HG03558 (cell line): ENCODE data around the gene KCNA3.
"Not testable (repeated sequence)": the region's sequence is repeated elsewhere in the genome, so short reads cannot be mapped to it uniquely, and the experiment has no call there.

Experiments used
- ATAC-seq: cut with Tn5 transposase; IDR thresholded peaks from one replicate; pipeline ENCODE4 v1.9.1; 2021; ENCODE audit warnings: moderate number of reproducible peaks; ENCODE audit not compliant: unreplicated experiment; ENCODE audit errors: extremely low read depth

KCNA3 gene

DNA sequence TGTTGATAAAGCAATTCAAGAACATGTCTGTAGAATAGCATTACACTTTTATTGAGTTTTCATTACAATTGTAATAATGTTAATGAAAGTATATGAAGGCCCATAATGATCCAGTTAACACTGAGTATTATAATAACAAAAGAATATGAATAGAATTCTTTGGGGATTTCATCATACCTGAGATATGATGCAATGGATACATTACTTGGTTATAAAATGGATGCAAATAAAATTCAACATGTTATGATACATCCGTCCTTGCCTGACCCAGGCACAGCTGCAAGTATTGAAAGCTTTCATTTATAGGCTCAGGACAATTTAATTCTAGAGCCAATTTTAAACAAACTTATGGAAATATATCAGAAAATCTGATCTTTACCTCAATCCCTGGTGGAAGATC, 8.2 kb upstream of the KCNA3 start:
- ATAC-seq, result no peak

DNA sequence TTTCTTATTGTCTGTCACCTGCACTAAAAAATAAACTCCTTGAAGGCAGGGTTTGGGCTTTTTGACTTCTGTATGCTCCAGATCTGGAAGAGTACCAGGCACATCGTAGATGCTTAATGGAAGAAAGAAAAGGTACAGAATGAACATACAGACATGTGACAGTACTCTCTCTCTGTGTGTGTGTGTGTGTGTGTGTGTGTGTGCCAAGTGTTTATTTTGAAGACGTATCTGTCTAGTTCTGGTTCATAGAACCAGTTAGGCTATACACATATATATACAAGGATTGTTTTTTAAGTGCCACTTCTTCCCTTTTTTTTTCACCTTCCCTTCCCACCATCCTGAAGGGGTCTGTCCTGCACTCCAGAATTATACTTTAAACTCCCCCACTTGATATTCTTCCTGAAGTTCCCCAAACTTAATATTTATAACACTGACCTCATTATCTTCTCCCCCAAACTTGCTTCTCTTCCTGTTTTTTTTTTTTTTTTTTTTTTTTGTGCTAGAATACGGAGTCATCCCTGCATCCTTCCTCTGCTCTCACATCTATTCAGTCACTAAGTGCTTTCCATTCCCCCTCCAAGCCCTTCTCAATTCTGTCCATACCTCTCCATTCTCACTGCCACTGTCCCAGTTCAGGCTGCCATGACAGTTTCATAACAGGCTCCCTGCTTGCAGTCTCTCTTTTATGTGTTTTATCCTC, 5.4 kb upstream of the KCNA3 start:
- no peak for ATAC-seq

DNA sequence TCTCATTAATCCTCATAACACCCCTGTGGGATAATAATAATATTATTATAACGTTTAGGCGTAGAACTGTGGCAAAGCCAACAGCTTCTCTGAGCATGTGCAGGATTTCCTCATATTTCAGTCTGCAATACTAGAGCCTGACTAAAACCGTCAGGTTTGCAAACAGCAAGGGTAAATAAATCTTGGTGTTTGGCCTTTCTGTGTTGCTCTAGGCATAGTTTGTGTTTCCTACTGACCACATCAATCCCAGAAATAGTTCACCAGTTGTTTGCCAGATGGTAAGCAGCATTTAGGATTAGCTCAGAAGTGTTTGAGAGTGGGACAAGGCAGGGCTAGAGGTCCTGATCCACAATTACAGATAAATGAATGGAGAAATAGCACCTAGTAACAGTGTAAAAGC, 2.8 kb upstream of the KCNA3 start:
- no peak for ATAC-seq

DNA sequence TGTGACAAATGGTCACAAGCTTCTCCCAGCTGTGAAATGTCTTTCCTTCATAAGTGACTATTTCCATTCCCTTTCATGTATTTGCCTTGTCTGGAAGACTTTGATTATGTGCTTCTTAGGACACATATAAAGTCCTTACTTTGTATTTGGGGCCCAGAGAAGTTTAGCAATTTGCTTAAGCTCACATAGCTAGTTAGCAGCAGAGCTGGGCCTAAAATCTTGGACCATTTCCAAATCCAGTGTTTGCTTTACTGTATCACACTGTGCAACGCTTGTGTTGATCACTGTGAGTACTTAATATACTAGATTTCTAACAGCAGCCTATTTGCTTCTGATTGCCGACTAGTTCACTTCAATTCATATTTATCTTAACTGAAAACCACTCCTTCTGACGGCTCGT, 2.2 kb upstream of the KCNA3 start:
- no peak for ATAC-seq

DNA sequence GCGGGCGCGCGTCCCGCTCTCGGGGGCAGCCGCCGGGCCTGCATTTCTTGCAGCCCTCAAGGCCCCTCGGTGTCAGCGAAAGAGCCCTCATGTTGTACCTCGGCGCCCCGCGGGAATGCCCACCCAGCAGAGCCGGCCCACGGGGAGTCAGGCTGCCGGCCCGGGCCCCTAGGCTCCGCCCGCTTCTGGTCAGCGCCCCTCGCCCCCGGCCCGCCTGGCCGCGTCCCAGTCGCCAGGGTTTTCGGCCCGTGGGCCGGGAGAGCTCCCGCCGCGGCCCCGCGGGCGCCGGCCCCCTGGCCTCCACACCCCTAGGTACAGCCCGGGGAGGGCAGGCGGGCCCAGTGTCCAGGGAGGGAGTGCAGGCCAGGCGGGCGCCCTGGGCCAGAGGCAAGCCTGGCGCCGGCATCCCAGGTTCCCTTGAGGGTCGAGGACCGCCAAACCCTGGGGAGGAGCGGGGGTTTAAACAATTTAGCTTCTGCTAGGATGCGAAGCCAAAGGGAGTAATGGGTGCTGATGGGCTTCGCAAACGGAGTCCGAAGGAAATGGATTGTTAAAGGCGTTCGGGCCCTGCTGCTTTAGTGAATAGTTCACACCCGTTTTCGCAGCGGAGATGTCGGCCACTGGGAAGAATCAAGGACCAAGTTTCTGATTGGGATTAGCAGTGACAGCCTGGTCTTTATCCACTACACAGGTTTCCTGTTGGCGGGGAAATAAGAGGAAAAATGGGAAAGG, 486 bp upstream of the KCNA3 start:
- no peak for ATAC-seq

DNA sequence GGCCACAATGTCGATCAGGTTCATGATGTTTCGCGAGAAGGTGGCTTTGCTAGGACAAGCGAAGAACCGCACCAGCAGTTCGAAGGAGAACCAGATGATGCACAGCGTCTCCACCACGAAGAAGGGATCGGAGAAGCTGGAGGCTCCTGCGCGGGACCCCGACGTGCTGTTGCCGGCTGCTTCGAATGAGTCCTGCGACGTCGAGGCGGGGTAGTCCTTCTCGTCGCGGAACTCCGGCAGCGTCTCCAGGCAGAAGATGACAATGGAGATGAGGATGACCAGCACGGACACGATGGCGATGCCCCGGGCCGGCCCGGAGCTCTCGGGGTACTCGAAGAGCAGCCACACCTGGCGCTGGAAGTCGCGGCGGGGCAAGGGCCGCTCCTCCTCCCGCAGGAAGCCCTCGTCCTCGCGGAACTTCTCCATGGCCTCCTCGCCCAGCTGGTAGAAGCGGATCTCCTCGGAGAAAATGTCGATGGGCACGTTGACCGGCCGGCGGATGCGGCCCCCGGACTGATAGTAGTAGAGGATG, 869 bp downstream of the KCNA3 start:
- ATAC-seq, result no peak

DNA sequence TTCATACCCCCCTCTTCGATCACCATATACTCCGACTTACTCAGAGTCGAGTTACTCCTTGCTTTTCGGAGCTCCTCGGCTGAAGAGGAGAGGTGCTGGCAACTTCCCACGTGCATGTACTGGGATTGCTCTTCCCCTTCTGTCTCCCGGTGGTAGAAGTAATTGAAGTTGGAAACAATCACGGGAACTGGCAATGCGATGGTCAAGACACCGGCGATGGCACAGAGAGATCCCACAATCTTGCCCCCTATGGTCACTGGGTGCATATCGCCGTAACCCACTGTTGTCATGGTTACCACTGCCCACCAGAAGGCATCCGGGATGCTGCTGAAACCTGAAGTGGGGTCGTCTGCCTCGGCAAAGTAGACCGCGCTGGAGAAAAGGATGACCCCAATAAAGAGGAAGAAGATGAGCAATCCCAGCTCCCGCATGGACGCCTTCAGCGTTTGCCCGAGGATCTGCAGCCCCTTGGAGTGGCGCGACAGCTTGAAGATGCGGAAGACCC, 1.5 kb downstream of the KCNA3 start:
- no peak for ATAC-seq

DNA sequence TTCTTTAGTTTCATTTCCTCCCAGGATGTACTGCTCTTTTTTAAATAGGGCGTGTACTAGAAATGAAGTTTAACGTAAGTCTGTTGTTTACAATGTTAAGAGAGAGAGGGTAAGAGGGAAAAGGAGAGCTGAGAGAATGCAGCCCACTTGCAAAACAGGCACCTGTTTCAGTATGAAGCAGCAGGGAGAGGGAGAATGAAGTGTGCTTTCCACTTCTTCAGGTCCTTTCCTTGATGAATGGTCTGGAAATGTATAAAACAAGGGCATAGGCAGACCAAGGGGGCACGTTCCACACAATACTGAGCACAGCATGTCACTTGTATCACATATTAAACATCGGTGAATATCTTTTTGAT, 2.0 kb downstream of the KCNA3 start:
- ATAC-seq, result no peak

DNA sequence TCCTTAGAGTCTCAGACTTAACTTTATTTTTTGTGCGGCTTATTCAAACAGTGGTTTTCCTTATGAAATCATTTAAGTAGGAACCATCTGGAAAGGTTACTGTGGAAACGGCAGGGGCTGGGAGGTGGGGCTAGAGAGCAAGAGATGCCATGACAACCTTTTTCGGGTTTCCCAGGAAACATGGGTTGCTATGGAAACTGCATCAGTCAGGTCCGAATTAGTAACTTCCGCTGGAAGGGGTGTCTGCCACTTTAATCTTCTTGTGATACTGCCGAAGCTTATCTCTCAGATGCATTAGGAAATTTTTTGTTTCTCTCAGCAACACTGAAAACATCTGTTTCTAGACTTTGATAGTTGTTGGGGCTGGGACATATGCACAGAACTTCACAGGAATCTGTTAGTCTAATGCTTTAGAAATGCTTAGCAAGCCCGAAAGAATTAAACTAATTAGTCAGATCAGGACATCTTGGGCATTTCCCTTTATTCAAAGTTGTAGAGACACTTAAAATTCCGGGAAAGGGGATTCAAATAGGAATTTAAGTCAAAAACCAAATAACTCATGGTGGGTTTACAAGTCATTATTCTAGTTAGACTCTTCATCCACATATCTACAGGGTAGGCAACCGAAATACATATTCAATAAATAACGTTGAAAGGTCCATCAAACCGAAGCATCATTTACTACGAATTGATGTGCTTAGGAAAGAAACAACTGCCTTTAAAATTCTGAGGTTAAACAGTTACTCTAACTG, 2.6 kb downstream of the KCNA3 start:
- no peak for ATAC-seq

DNA sequence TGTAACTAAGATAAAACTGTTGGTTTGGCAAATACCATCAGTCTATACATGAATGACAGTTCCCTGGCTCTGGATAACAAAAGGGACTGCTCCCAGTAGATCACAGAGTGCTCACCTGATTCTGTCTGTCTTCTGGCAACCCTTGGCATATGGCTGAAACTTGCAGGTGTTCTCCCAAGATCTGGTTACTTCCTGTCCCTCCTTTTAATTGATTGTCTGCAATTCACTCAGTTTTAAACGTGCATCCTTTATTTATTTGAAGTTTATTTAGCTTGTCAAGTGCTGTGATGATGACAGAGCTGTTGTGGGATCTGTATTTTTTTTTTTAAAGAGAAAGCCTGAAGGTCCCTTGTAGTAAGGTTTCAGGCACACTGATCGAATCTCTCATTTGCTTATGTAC, 3.4 kb downstream of the KCNA3 start:
- ATAC-seq, result no peak

DNA sequence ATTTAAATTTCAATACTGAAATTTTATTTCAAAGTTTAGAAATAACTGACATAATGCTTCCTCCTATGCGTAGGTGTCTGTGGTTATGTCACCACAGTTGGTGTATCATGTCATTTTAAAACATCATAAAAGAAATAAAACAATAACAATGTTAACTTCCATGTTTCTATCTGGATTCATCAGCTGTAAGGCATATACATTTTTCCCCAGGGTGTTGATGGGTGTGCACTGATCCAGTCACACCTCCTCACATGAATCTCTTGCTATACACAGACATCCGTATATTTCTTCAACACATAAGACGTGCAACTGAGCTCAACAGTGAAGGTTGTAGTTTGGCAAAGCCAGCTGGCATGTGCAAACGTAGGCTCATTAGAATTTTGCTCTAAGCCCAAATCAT, 6.2 kb downstream of the KCNA3 start:
- ATAC-seq, result no peak

DNA sequence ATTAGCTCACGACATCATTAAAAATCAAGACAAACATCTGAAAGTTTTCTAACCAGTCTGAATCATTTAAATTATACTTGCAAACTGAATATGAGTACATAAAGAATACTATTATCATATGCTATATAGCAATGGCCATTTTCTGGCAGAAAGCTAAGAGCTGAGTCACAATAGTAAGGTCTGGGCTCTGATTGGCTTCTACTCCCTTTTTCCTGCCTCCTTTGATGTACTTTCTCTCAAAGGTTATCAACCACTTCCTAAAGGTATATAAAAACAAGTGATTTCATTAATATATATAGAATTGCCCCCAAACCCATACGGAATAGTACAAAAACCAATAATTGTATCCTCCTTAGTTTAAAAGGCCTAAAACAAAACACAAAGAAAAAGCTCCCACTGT, 7.0 kb downstream of the KCNA3 start:
- ATAC-seq, result no peak

DNA sequence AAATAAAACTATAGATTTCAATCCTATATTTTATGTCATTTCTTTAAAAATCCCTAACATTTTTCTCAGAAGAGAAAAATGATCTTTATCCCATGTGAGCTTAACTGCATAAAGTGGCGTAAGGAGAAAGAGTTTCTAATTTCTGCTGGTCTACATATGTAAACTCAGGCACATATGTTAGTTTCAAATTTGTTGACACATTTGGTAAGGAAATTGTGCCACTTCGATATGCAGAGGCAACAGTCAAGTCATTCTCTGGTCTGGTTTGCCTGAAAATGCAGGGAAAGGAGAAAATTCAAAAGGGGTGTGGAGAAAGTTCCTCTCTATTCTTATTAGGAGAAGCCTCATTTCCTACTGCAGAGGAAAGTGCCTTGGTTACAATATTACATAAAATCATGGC, 11.5 kb downstream of the KCNA3 start:
- ATAC-seq, result no peak

DNA sequence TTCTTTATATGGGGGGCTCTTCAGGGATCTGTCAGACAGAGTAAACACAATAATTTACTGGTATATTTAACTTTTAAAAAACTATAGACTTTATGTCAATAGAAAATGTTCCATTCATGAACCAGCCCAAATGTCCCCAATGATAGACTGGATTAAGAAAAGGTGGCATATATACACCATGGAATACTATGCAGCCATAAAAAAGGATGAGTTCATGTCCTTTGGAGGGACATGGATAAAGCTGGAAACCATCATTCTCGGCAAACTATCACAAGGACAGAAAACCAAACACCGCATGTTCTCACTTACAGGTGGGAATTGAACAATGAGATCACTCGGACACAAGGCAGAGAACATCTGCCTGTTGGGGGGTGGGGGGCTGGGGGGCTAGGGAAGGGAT, 15.2 kb downstream of the KCNA3 start:
- ATAC-seq, result not testable (repeated sequence)

DNA sequence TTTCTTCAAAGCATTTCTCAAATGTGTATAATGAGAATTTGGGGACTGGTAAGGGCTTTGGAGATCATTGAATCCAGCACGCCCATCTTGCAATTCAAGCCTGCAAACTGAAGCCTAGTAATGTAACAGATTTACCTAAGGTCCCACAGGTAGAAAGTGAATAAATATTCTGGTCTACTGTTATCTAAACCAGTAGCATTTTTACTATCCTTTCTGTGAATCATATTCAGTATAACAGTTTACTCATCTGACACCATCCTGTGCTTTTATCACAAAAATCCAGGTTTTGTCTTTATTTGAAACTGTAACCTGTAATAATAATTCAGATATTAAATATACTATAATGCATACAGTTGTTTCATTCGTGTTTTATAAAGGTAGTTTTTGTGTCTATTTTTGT, 17.4 kb downstream of the KCNA3 start:
- ATAC-seq, result no peak

DNA sequence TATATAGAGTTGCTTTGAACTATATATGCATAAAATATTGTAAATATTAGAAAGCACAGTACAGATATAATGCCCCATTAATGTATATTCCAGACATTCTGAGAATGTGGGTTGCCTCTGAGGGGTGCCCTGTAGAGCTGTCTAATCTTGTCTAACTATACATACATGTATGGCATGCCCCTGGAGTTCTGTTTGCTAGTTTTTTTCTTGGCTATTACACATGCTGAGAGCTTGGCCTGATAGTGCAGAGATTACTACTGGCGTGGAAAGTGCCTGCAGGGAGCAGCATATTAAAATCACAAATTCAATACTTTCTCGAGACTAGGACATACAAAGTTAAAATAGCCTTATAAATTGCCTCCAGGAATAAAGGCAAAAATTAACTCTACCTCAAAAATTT, 24.1 kb downstream of the KCNA3 start:
- no peak for ATAC-seq

DNA sequence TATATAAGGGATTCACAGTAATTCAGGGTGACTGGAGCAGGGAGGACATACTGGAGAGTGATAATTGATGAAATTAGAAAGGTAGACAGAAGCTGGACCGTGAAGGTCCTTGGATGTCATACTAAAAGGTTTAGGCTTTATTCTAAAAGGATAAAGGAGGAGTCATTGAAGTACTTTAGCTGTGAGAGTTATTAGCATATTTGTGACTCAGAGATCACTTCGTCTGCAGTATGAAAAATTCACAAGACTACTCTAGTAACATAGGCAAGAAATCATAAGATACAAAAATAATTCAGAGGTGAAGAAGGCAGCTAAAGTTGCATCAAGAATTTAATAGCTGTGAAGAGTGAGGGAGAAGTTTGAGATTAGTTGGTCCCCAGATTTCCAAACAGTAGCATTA, 26.3 kb downstream of the KCNA3 start:
- no peak for ATAC-seq

DNA sequence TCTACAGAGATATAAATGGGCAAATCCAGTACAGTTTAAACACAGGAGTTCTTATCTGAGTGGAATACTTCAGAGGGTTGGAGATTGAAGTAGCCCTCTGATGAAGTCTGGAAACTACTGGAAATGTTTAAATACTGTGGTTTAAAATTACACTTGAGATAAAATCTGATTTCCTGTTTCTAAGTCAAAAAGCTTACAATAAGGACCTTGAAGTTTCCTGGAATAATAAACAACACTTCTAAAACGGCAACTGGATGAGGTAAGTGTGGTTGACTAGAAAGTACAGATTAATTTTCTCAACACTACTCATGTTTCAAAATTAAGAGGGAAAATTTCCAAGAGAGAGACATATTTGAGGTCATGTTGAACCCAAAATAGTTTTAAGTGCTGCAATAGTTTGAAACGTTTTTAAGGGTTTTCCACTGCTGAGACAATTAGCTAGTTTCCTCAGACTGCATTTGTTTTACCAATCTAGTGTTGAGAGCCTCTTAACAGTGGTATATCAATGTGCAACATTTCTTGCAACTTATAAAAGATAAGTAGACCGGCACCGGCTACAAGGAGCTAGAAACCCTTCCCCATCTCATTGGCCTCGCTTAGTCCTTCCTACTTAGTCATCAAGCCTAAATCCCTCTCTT, 27.4 kb downstream of the KCNA3 start:
- ATAC-seq, result no peak

DNA sequence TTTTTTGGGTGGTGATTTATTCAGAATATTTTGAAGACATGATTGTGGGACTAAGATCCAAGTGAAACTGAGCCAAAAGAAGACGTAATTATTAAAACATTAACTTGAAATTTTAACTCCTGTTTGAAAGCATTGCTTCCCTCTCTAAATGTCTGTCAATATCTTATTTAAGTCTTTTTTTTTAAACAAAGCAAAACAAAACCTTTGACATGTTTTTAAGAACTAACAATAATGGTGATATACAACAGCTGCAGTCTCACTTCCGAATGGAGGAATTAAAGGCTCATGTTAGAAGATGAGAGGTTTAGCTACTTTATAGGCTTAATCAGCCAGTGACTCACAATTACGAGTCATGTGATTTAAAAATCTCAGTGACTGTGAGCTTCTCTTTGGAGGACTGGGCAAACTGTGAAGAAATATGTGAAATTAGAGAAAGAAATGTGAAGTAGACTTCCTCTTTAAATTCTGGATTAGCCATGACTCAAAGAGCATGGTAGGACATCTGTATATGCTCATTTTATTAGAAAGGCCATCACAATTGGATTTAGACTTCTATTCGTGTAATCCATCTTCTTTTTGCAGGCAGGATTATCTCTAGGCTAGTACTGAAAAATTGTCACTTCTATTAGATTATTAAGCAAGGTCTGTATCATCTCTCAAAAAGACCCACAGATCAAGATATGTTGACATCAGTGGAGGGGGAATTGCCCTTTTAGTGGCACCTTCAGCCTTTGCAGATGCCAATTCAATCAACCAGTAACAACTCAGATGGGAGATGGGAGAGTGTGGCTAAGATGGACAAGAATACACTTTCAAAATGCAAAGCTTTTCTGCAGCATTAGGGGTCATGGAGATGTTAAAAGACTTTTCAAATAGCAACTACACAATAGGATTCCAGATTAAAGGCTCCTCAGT, 28.7 kb downstream of the KCNA3 start:
- ATAC-seq, result no peak

DNA sequence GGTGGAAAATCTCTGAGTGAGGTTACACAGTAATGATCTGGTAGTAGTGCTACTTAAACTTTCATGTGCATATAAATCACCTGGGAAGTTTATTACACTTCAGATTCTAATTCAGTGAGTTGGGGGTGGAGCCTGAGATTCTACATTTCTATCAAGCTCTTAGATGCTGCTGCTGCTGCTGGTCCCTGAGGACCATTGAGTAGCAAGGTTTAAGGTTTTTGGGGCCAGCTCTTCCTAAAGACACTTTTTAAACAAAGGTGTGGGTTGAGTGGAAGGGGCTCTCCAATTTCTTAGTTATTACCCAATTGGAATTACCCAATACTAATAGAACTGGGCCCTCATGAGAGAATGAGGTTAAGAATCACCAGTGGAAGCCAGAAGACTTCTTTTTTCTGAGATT, 29.5 kb downstream of the KCNA3 start:
- ATAC-seq, result no peak
